ENCODE results near the gene ZNF764. TPM values are rescaled to one million over a fixed set of nuclear protein-coding genes. Genes with fewer than 3 reads are reported as not detected.

Gene ZNF764
- total and polyA plus RNA-seq, 9 of the 15 experiments (the other 6 are each of a cell fraction or from before 2014, with no cell fraction given): 0.69 to 10.1 (median 4.1) TPM

GRCh38 chr16:30565984-30566383 is 7.8 kb upstream of the ZNF764 start:
- Histone ChIP-seq H4K20me1 (replicated peaks; ENCODE audit: control insufficient read depth, insufficient read depth, low read length) (no peaks in the 10 kb centered on the region), H3K27ac (ENCODE audit: extremely low read depth, low read depth, low read length) (no peak overlapping the region), H3K9me1 (ENCODE audit: control insufficient read depth, insufficient read depth, low read length) (no peaks in the 10 kb centered on the region), H2AFZ (ENCODE audit: low read depth, low read length) (no peak overlapping the region), H3K27me3 (ENCODE audit: control insufficient read depth in 2 of 2, insufficient read depth in 2 of 2, low read length in 2 of 2) (no peaks in the 10 kb centered on the region), H3K9ac (ENCODE audit: insufficient read depth in 1 of 2, low read depth in 2 of 2, low read length in 2 of 2) (peak overlapping the region in 1 of 2 experiments; percentile 61; a peak in 1 of 4 replicates), H3K4me2 (ENCODE audit: insufficient read depth, low read length) (no peak overlapping the region), H3K36me3 (ENCODE audit: control insufficient read depth, insufficient read depth, low read length) (no peaks in the 10 kb centered on the region), H3K9me3 (replicated peaks; ENCODE audit: control insufficient read depth, insufficient read depth, low read depth, low read length) (no peaks in the 10 kb centered on the region), H3K79me2 (ENCODE audit: control insufficient read depth, insufficient read depth, low read length) (peaks cover 2% of the 10 kb centered on the region; the same call in 1 of the 3 replicates), H3K4me3 (no peak overlapping the region), H3K4me1 (replicated peaks in 1 of 2; ENCODE audit: control insufficient read depth in 2 of 2, insufficient read depth in 2 of 2, low read length in 2 of 2) (peaks cover 9 to 18% of the 10 kb centered on the region in 2 experiments)
- CTCF ChIA-PET (ENCODE audit: low intra/inter-chr PET ratio): no interaction called here
- ATAC-seq: no peak; the same call in 2 of the 3 replicates
- DNase-seq (ENCODE audit: extremely low read depth in 1 of 4, low spot score in 3 of 4): no peak
- WGBS (ENCODE audit: insufficient coverage, low coverage, missing lambda C conversion rate): 46% methylated on average over 8 of the region's 8 CpGs
- POLR2A ChIA-PET: interaction anchor here (0.8 to 1.7 kb wide), 7 partner anchors 8 to 136 kb away, joined by 3 to 9 read pairs (median 5); partner anchors contain the start of genes DCTPP1, ZNF689, ZNF747 and ZNF764
- no TSS peak for BruUV-seq (replicated peaks)
- FAIRE-seq: no peak
- in situ Hi-C loops (cut with MboI): no loop called here
- intact Hi-C loops (cut with micrococcal nuclease): no loop called here
- TF ChIP-seq E2F3 (CRISPR knock-in tag; IDR thresholded peaks at IDR 0.05) (no peak), BRD9 (IDR thresholded peaks at IDR 0.05; ENCODE audit: low read depth, partially characterized antibody) (no peak), BCOR (IDR thresholded peaks at IDR 0.05) (no peak), KHSRP (IDR thresholded peaks at IDR 0.05) (no peak), ADNP (tag; IDR thresholded peaks at IDR 0.05) (no peak), CBFB (CRISPR knock-in tag; IDR thresholded peaks at IDR 0.05) (no peak), AFF1 (IDR thresholded peaks at IDR 0.05; ENCODE audit: low read depth in 1 of 2, partially characterized antibody in 2 of 2) (no peak), ZKSCAN3 (CRISPR knock-in tag; IDR thresholded peaks at IDR 0.05) (no peak), ZBTB43 (CRISPR knock-in tag; IDR thresholded peaks at IDR 0.05) (no peak), ZBTB2 (IDR thresholded peaks at IDR 0.05) (no peak), CBFA2T2 (conservative IDR thresholded peaks at IDR 0.05) (no peak), ELK1 (CRISPR knock-in tag; IDR thresholded peaks at IDR 0.05) (no peak), U2AF1 (optimal IDR thresholded peaks at IDR 0.05; ENCODE audit: low read depth, low read length) (no peak), SMC3 (conservative IDR thresholded peaks at IDR 0.05; ENCODE audit: insufficient read depth, low read depth, low read length) (no peak), HES1 (IDR thresholded peaks at IDR 0.05; ENCODE audit: low read depth) (no peak)

Measured in K562 (cell line).